Glutamatergic neuron (in vitro differentiated cells): ENCODE measurements around the gene MAP1LC3C. TPM values are rescaled to one million over a fixed set of nuclear protein-coding genes. Genes with fewer than 3 reads are reported as not detected.

Experiments used
- DNase-seq: peaks from one replicate; pipeline ENCODE4 v3.0.0; 2022
- H3K27ac Mint-ChIP-seq: one replicate; pipeline ENCODE4 v1.8.0; 2020; ENCODE audit warnings: mild to moderate bottlenecking, mixed read lengths, inconsistent platforms; ENCODE audit not compliant: unreplicated experiment
- H3K27me3 Mint-ChIP-seq: one replicate; pipeline ENCODE4 v1.8.0; 2020; ENCODE audit warnings: mild to moderate bottlenecking, moderate library complexity, mixed read lengths, inconsistent platforms; ENCODE audit not compliant: unreplicated experiment
- H3K36me3 Mint-ChIP-seq: one replicate; pipeline ENCODE4 v1.8.0; 2020; ENCODE audit warnings: mild to moderate bottlenecking, mixed read lengths, inconsistent platforms; ENCODE audit not compliant: unreplicated experiment
- H3K4me1 Mint-ChIP-seq: one replicate; pipeline ENCODE4 v1.8.0; 2020; ENCODE audit warnings: mild to moderate bottlenecking, low read depth, mixed read lengths, inconsistent platforms; ENCODE audit not compliant: unreplicated experiment
- H3K4me3 Mint-ChIP-seq: one replicate; pipeline ENCODE4 v1.8.0; 2020; ENCODE audit warnings: mild to moderate bottlenecking, mixed read lengths, inconsistent platforms; ENCODE audit not compliant: unreplicated experiment
- H3K9me3 Mint-ChIP-seq: one replicate; pipeline ENCODE4 v1.8.0; 2020; ENCODE audit warnings: mild to moderate bottlenecking, moderate library complexity, mixed read lengths, inconsistent platforms; ENCODE audit not compliant: unreplicated experiment
- CTCF ChIP-seq: fragments of 200-600 bp; sonication (generic); IDR thresholded peaks from one replicate; pipeline ENCODE4 v1.5.0; 2021; ENCODE audit not compliant: partially characterized antibody, unreplicated experiment
- total RNA-seq: library from RNA; stranded (reverse); fragmentation: NEBNext Ultra II Directional; extraction: Animal tissue kit (Norgen Biotek cat#: 25700); gene quantifications from one replicate; pipeline ENCODE4 v1.2.1, GENCODE V29; 2021; ENCODE audit not compliant: unreplicated experiment

MAP1LC3C gene
- total RNA-seq, 1 donor from 2014 or later = 0.49 TPM

- no peak for DNase-seq
- Mint-ChIP-seq H3K9me3 (peaks cover 1% of the 10 kb centered on the region), H3K4me3 (no peak overlapping the region), H3K36me3 (no peaks in the 10 kb centered on the region), H3K4me1 (peaks cover 11% of the 10 kb centered on the region), H3K27me3 (peaks cover 1% of the 10 kb centered on the region), H3K27ac (no peak overlapping the region)
- no peak for TF ChIP-seq CTCF
Measured at GRCh38 chr1:241950390-241950789, 48.5 kb downstream of the MAP1LC3C start.

GRCh38 chr1:241947354-241947753 lies 51.5 kb downstream of the MAP1LC3C start:
- Mint-ChIP-seq H3K9me3 (peaks cover 3% of the 10 kb centered on the region), H3K4me3 (no peak overlapping the region), H3K4me1 (peaks cover 11% of the 10 kb centered on the region), H3K36me3 (no peaks in the 10 kb centered on the region), H3K27me3 (no peaks in the 10 kb centered on the region), H3K27ac (peak overlapping the region; percentile 46)
- no peak for DNase-seq
- no peak for TF ChIP-seq CTCF

Other genes with a start within 250 kb of the MAP1LC3C start
- gene EXO1, start 150.9 kb downstream of the MAP1LC3C start, total RNA-seq = 2.2 TPM
- not detected for gene BECN2, start 41.3 kb downstream of the MAP1LC3C start, total RNA-seq